ENCODE data around the gene SCUBE3.

DNA sequence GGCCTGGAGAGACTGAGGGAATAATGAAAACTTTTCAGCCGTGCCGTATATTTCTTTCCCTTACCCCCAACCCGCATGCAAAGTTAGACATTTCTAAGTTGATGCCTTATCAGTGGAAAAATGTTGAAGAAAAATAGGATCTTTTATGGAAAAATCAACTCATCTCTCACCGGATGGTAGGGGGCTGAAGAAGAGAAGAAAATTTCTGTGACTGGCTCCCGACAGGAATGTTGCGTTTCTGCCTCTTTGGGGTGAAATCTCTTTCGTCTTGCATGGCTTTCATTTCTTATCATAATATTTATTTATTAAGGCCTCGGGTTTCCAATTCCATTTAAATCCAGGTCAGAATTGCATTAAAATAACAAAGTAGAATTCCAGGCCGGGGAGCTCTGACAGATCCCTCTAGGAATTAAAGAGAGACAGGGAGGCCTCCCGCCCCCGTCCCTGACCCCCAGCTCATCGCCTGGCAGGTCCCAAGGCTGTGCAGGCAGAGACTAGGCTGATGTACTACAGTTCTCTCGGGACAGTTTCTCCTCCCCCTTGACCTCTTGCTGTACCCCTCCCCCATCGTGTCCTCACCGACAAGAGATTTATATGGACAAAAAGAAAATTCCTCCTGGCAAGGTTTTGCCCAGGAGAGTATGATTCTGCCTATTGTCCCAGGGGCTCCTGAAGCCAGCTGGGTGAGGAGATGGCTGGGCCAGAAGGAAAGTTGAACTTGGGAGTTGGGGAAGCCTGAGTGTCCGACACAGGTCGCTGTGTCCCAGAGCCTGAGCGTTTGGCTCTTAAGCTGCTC lies 1.3 kb downstream of the SCUBE3 start:
- TF ChIP-seq, protein P1, sequence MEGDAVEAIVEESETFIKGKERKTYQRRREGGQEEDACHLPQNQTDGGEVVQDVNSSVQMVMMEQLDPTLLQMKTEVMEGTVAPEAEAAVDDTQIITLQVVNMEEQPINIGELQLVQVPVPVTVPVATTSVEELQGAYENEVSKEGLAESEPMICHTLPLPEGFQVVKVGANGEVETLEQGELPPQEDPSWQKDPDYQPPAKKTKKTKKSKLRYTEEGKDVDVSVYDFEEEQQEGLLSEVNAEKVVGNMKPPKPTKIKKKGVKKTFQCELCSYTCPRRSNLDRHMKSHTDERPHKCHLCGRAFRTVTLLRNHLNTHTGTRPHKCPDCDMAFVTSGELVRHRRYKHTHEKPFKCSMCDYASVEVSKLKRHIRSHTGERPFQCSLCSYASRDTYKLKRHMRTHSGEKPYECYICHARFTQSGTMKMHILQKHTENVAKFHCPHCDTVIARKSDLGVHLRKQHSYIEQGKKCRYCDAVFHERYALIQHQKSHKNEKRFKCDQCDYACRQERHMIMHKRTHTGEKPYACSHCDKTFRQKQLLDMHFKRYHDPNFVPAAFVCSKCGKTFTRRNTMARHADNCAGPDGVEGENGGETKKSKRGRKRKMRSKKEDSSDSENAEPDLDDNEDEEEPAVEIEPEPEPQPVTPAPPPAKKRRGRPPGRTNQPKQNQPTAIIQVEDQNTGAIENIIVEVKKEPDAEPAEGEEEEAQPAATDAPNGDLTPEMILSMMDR (IDR thresholded peaks at IDR 0.05): no peak
- TF ChIP-seq POLR2A (IDR thresholded peaks at IDR 0.05): no peak
